H1 (cell line): ENCODE measurements around the gene ARHGAP1. TPM values are rescaled to one million over a fixed set of nuclear protein-coding genes. Genes with fewer than 3 reads are reported as not detected.

ENCODE experiments used
- CTCF ChIA-PET: fragments of 300-600 bp; sonication (Branson Sonifier 250); formaldehyde crosslinking; loops from one replicate; lab custom pipeline; 2021; ENCODE audit not compliant: partially characterized antibody; lab: Charles Lee
- POLR2A ChIA-PET: fragments of 300-600 bp; sonication (Branson Sonifier 250); formaldehyde crosslinking; loops from one replicate; lab custom pipeline; 2021; ENCODE audit warnings: inconsistent platforms; ENCODE audit not compliant: partially characterized antibody; lab: Charles Lee
- DNase-seq, 2 experiments: peaks; one replicate each; pipeline versions ENCODE4 v3.0.0 to v3.0.0-alpha.2; 2010 to 2022; ENCODE audit warnings: low spot score in 2 of 2, low read depth in 1 of 2, mixed read lengths in 1 of 2
- FAIRE-seq: peaks from 2 replicates; lab custom pipeline; 2011; peaks lifted over from hg19 to GRCh38; lab: Jason Lieb, UNC
- H2AFZ ChIP-seq: 2 replicates; pipeline ENCODE4 v1.8.1; 2012; ENCODE audit warnings: low read length, inconsistent platforms
- H2AK5ac ChIP-seq: 2 replicates; pipeline ENCODE4 v1.6.1; 2013; ENCODE audit warnings: low read depth, low read length
- H2BK120ac ChIP-seq: replicated peaks from 2 replicates; pipeline ENCODE3; 2013; ENCODE audit warnings: low read depth, low read length, inconsistent platforms
- H2BK12ac ChIP-seq: 2 replicates; pipeline ENCODE4 v1.6.1; 2013; ENCODE audit warnings: low read depth, low read length
- H2BK15ac ChIP-seq: 2 replicates; pipeline ENCODE4 v1.6.1; 2013; ENCODE audit warnings: low read length
- H2BK20ac ChIP-seq: 2 replicates; pipeline ENCODE4 v1.6.1; 2013; ENCODE audit warnings: low read length
- H2BK5ac ChIP-seq: 2 replicates; pipeline ENCODE4 v1.6.1; 2013; ENCODE audit warnings: low read depth, low read length
- H3K14ac ChIP-seq: 2 replicates; pipeline ENCODE4 v1.6.1; 2013; ENCODE audit warnings: inconsistent platforms; ENCODE audit not compliant: insufficient read length
- H3K18ac ChIP-seq: 2 replicates; pipeline ENCODE4 v1.6.1; 2013; ENCODE audit warnings: low read length; ENCODE audit errors: extremely low read depth
- H3K23ac ChIP-seq: 2 replicates; pipeline ENCODE4 v1.6.1; 2013; ENCODE audit warnings: inconsistent platforms; ENCODE audit not compliant: insufficient read length
- H3K23me2 ChIP-seq: 2 replicates; pipeline ENCODE4 v1.6.1; 2013; ENCODE audit warnings: low read depth, low read length
- H3K27ac ChIP-seq: 2 replicates; pipeline ENCODE4 v1.6.1; 2011; ENCODE audit warnings: low read depth, low read length, inconsistent platforms
- H3K27me3 ChIP-seq, 4 experiments: replicated peaks in 1 of 4; 1 replicate in 1 of 4; 2 replicates in 3 of 4; pipeline versions ENCODE4 v1.6.1 to v1.8.1; 2011 to 2013; ENCODE audit warnings: low read length in 3 of 4, mild to moderate bottlenecking in 3 of 4, inconsistent platforms in 2 of 4, mixed read lengths in 2 of 4, moderate library complexity in 1 of 4; ENCODE audit not compliant: control insufficient read depth in 3 of 4, insufficient read depth in 3 of 4; ENCODE audit errors: extremely low read depth in 1 of 4
- H3K36me3 ChIP-seq, 4 experiments: 2 replicates each; pipeline versions ENCODE4 v1.6.1 to v1.8.1; 2011 to 2013; ENCODE audit warnings: mild to moderate bottlenecking in 4 of 4, low read length in 3 of 4, moderate library complexity in 2 of 4, control low read depth in 1 of 4, inconsistent platforms in 1 of 4; ENCODE audit not compliant: insufficient read depth in 4 of 4, control insufficient read depth in 2 of 4
- H3K4ac ChIP-seq: replicated peaks from 2 replicates; pipeline ENCODE3; 2013; ENCODE audit warnings: low read length, low read depth, mixed read lengths, inconsistent platforms; ENCODE audit not compliant: insufficient read length
- H3K4me1 ChIP-seq, 4 experiments: replicated peaks in 1 of 4; 1 replicate in 1 of 4; 2 replicates in 3 of 4; pipeline versions ENCODE4 v1.6.1 to v1.8.1; 2011 to 2013; ENCODE audit warnings: low read length in 3 of 4, inconsistent platforms in 2 of 4, mixed read lengths in 1 of 4; ENCODE audit not compliant: insufficient read depth in 4 of 4, control insufficient read depth in 3 of 4
- H3K4me2 ChIP-seq, 2 experiments: 2 replicates each; pipeline versions ENCODE4 v1.6.1 to v1.8.1; 2011 to 2013; ENCODE audit warnings: low read depth in 2 of 2, low read length in 2 of 2, control low read depth in 1 of 2, inconsistent platforms in 1 of 2, mild to moderate bottlenecking in 1 of 2; ENCODE audit not compliant: insufficient read depth in 1 of 2
- H3K4me3 ChIP-seq, 4 experiments: fragments of 200-600, 300-600 bp in 1 of 4; sonication (generic), shearing (Covaris generic), sonication (Bioruptor Twin) in 1 of 4; 2 replicates each; pipeline versions ENCODE4 v1.5.1 to v1.8.1; 2011 to 2016; ENCODE audit warnings: low read length in 4 of 4, low read depth in 3 of 4, control low read depth in 2 of 4, inconsistent platforms in 2 of 4, mild to moderate bottlenecking in 2 of 4, mixed read lengths in 1 of 4, moderate library complexity in 1 of 4; ENCODE audit not compliant: insufficient read depth in 2 of 4; ENCODE audit errors: extremely low read depth in 1 of 4
- H3K56ac ChIP-seq: replicated peaks from 2 replicates; pipeline ENCODE3; 2013; ENCODE audit warnings: low read depth, mild to moderate bottlenecking, mixed read lengths, low read length, inconsistent platforms; ENCODE audit not compliant: insufficient read length
- H3K79me1 ChIP-seq: 2 replicates; pipeline ENCODE4 v1.6.1; 2013; ENCODE audit warnings: low read depth, low read length, control low read depth
- H3K79me2 ChIP-seq, 2 experiments: 2 replicates each; pipeline versions ENCODE4 v1.6.1 to v1.8.1; 2012 to 2013; ENCODE audit warnings: low read length in 2 of 2, mild to moderate bottlenecking in 2 of 2, inconsistent platforms in 1 of 2; ENCODE audit not compliant: insufficient read depth in 2 of 2, control insufficient read depth in 1 of 2
- H3K9ac ChIP-seq, 4 experiments: replicated peaks in 1 of 4; 1 replicate in 1 of 4; 2 replicates in 3 of 4; pipeline versions ENCODE4 v1.6.1 to v1.8.1; 2011 to 2013; ENCODE audit warnings: low read depth in 3 of 4, low read length in 3 of 4, control low read depth in 2 of 4, mild to moderate bottlenecking in 2 of 4, moderate library complexity in 2 of 4, inconsistent platforms in 1 of 4; ENCODE audit errors: extremely low read depth in 1 of 4
- H3K9me3 ChIP-seq, 2 experiments: 2 replicates each; pipeline versions ENCODE4 v1.6.1 to v1.8.1; 2012 to 2013; ENCODE audit warnings: mild to moderate bottlenecking in 2 of 2, moderate library complexity in 2 of 2, control low read depth in 1 of 2, inconsistent platforms in 1 of 2, low read depth in 1 of 2, low read length in 1 of 2, mixed read lengths in 1 of 2; ENCODE audit not compliant: insufficient read depth in 2 of 2
- H4K20me1 ChIP-seq, 2 experiments: replicated peaks in 1 of 2; 2 replicates each; pipeline versions ENCODE3 to v1.8.1; 2011 to 2013; ENCODE audit warnings: inconsistent platforms in 2 of 2, low read length in 2 of 2, mild to moderate bottlenecking in 1 of 2; ENCODE audit not compliant: insufficient read depth in 2 of 2, control insufficient read depth in 1 of 2
- H4K5ac ChIP-seq: 2 replicates; pipeline ENCODE4 v1.6.1; 2013; ENCODE audit warnings: low read length, low read depth, mixed read lengths, inconsistent platforms; ENCODE audit not compliant: insufficient read length
- H4K8ac ChIP-seq: 2 replicates; pipeline ENCODE4 v1.8.0; 2013; ENCODE audit warnings: mild to moderate bottlenecking, moderate library complexity, low read length, inconsistent platforms; ENCODE audit not compliant: insufficient read depth; ENCODE audit errors: extremely low read depth
- H4K91ac ChIP-seq: replicated peaks from 2 replicates; pipeline ENCODE3; 2013; ENCODE audit warnings: low read length, mixed read lengths, inconsistent platforms; ENCODE audit not compliant: insufficient read length
- ASH2L ChIP-seq: fragments of 200-600, 300-600 bp; sonication (generic); IDR thresholded peaks from one replicate; pipeline ENCODE4 v1.7.1; 2017; ENCODE audit warnings: low read length
- CHD2 ChIP-seq: IDR thresholded peaks from 2 replicates; pipeline ENCODE4 v1.6.1; 2012; ENCODE audit warnings: low read length, improper control_type of control experiment
- FOSL1 ChIP-seq: IDR thresholded peaks from 2 replicates; pipeline ENCODE4 v1.6.1; 2011; ENCODE audit warnings: mild to moderate bottlenecking, low read depth, low read length, moderate library complexity; ENCODE audit not compliant: insufficient read depth
- JUN ChIP-seq: IDR thresholded peaks from 2 replicates; pipeline ENCODE4 v1.6.1; 2011; ENCODE audit warnings: low read depth, mild to moderate bottlenecking, improper control_type of control experiment, low read length
- JUND ChIP-seq: IDR thresholded peaks from 2 replicates; pipeline ENCODE4 v1.6.1; 2011; ENCODE audit warnings: mild to moderate bottlenecking, improper control_type of control experiment, low read length
- KDM4A ChIP-seq: IDR thresholded peaks from one replicate; pipeline ENCODE4 v1.7.1; 2012; ENCODE audit warnings: low read depth, mild to moderate bottlenecking, moderate library complexity, low read length, inconsistent platforms; ENCODE audit not compliant: severe bottlenecking
- RXRA ChIP-seq: IDR thresholded peaks from 2 replicates; pipeline ENCODE4 v1.6.1; 2011; ENCODE audit warnings: low read depth, mild to moderate bottlenecking, low read length, moderate library complexity; ENCODE audit not compliant: insufficient read depth
- SP1 ChIP-seq: IDR thresholded peaks from 2 replicates; pipeline ENCODE4 v1.6.1; 2011; ENCODE audit warnings: low read depth, low read length
- ZNF274 ChIP-seq: IDR thresholded peaks from 2 replicates; pipeline ENCODE4 v1.7.0; 2012; ENCODE audit warnings: low read length, borderline replicate concordance; ENCODE audit errors: extremely low read depth
- polyA plus RNA-seq, 7 experiments: library from polyadenylated mRNA; depleted of rRNA in 3 of 7; stranded (reverse) in 5 of 7; unstranded in 2 of 7; fragments of >200 nt in 5 of 7; fragments of 200-250 nt in 2 of 7; gene quantifications; 1 replicate in 5 of 7; 2 replicates in 1 of 7; 4 replicates in 1 of 7; pipeline versions ENCODE4 v1.2.1 to v1.2.3, GENCODE V29; 2011 to 2013; ENCODE audit warnings: missing spikeins in 2 of 7, mixed read lengths in 2 of 7
- total RNA-seq: library from RNA; stranded (reverse); fragmentation: NEBNext Ultra II Directional; extraction: Animal tissue kit (Norgen Biotek cat#: 25700); gene quantifications from 2 replicates; pipeline ENCODE4 v1.2.1, GENCODE V29; 2021
- TF ChIP-seq, protein P1 (sequence below), 3 experiments: IDR thresholded peaks; 1 replicate in 2 of 3; 2 replicates in 1 of 3; pipeline versions ENCODE4 v1.5.1 to v1.6.1; 2011; ENCODE audit warnings: low read length in 3 of 3, mild to moderate bottlenecking in 3 of 3, inconsistent platforms in 2 of 3, low read depth in 1 of 3, moderate library complexity in 1 of 3; ENCODE audit not compliant: insufficient read depth in 1 of 3; ENCODE audit errors: control extremely low read depth in 1 of 3
- TF ChIP-seq, protein P2 (sequence below): IDR thresholded peaks from 2 replicates; pipeline ENCODE4 v1.6.1; 2011; ENCODE audit warnings: low read depth, mild to moderate bottlenecking, low read length; ENCODE audit not compliant: insufficient read depth

Gene ARHGAP1
- total and polyA plus RNA-seq, 2 of the 8 experiments (the other 6 are each of a cell fraction or from before 2014, with no cell fraction given): 28.6 to 58.8 TPM

DNA sequence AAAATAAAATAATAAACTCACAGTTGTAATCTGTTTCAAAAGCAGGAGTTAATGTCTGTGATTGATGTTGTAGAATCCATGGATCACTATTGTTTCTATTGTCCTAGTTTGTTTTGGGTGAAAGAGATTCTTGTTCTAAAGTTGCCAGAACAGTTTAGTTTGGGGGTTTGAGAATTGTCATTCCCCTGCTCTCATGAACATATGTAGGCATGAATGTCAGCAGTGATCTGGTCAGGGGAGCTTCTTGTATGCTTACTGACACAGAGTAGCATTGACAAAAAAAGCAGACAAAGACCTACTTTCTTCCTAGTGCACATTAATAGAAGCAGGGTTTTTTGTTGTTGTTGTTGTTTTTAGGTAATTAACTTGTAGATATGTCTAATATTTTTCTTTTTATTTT is 38.6 kb downstream of the ARHGAP1 start:
- no peak overlapping the region for H2AFZ ChIP-seq
- H4K20me1 ChIP-seq: peaks cover 0 to 2% of the 10 kb centered on the region in 2 experiments
- no peak overlapping the region for H3K9ac ChIP-seq
- POLR2A ChIA-PET: interaction anchor here (0.7 kb wide), 1 partner anchor 182 kb away, joined by 3 read pairs; no protein-coding TSS in a partner anchor
- no peak overlapping the region for H3K27ac ChIP-seq
- no peak overlapping the region for H3K18ac ChIP-seq
- no peak overlapping the region for H2BK5ac ChIP-seq
- H3K4me1 ChIP-seq: no peaks in the 10 kb centered on the region
- TF ChIP-seq JUN (no peak), ASH2L (no peak), FOSL1 (no peak), ZNF274 (no peak), RXRA (no peak), KDM4A (no peak), CHD2 (no peak), JUND (no peak), SP1 (no peak)
- TF ChIP-seq, protein P1, sequence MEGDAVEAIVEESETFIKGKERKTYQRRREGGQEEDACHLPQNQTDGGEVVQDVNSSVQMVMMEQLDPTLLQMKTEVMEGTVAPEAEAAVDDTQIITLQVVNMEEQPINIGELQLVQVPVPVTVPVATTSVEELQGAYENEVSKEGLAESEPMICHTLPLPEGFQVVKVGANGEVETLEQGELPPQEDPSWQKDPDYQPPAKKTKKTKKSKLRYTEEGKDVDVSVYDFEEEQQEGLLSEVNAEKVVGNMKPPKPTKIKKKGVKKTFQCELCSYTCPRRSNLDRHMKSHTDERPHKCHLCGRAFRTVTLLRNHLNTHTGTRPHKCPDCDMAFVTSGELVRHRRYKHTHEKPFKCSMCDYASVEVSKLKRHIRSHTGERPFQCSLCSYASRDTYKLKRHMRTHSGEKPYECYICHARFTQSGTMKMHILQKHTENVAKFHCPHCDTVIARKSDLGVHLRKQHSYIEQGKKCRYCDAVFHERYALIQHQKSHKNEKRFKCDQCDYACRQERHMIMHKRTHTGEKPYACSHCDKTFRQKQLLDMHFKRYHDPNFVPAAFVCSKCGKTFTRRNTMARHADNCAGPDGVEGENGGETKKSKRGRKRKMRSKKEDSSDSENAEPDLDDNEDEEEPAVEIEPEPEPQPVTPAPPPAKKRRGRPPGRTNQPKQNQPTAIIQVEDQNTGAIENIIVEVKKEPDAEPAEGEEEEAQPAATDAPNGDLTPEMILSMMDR (IDR thresholded peaks at IDR 0.05; ENCODE audit: control extremely low read depth in 1 of 3, insufficient read depth in 1 of 3, low read depth in 1 of 3, low read length in 3 of 3): no peak
- TF ChIP-seq, protein P2, sequence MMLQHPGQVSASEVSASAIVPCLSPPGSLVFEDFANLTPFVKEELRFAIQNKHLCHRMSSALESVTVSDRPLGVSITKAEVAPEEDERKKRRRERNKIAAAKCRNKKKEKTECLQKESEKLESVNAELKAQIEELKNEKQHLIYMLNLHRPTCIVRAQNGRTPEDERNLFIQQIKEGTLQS: no peak
- H3K14ac ChIP-seq: no peak overlapping the region
- CTCF ChIA-PET: interaction anchor here (1.9 kb wide), 1 partner anchor 13 kb away, joined by 6 read pairs; no protein-coding TSS in a partner anchor
- H3K23me2 ChIP-seq: no peaks in the 10 kb centered on the region
- no peak overlapping the region for H2BK12ac ChIP-seq
- no peak overlapping the region for H3K4me3 ChIP-seq
- H2BK120ac ChIP-seq: no peak overlapping the region
- no peak overlapping the region for H2BK20ac ChIP-seq
- no peaks in the 10 kb centered on the region for H3K79me1 ChIP-seq
- H3K27me3 ChIP-seq: no peaks in the 10 kb centered on the region
- no peak overlapping the region for H3K23ac ChIP-seq
- no peaks in the 10 kb centered on the region for H3K9me3 ChIP-seq
- no peak overlapping the region for H3K56ac ChIP-seq
- H3K36me3 ChIP-seq: peaks cover 14 to 56% (median 42%) of the 10 kb centered on the region in 4 experiments
- DNase-seq: no peak
- no peak overlapping the region for H4K91ac ChIP-seq
- H2AK5ac ChIP-seq: no peak overlapping the region
- H3K4me2 ChIP-seq: no peak overlapping the region
- H3K79me2 ChIP-seq: no peaks in the 10 kb centered on the region
- no peak overlapping the region for H4K5ac ChIP-seq
- no peak overlapping the region for H2BK15ac ChIP-seq
- H3K4ac ChIP-seq: no peak overlapping the region
- no peak overlapping the region for H4K8ac ChIP-seq
- no peak for FAIRE-seq
